ENCODE data around the gene PNPLA7. TPM values are rescaled to one million over a fixed set of nuclear protein-coding genes. Genes with fewer than 3 reads are reported as not detected.

The PNPLA7 gene
- total and polyA plus RNA-seq, 2 donors (not counting 1 experiment from before 2014, with no cell fraction given) = 18.7 to 29.9 TPM

- 98% methylated on average over 12 of the region's 12 CpGs for WGBS (ENCODE audit: insufficient coverage)
- intact Hi-C loops (cut with micrococcal nuclease) = no loop called here
- Histone ChIP-seq H3K36me3 (replicated peaks in 1 of 2; ENCODE audit: control extremely low read depth in 1 of 2, control insufficient read depth in 1 of 2, extremely low read depth in 1 of 2, insufficient read depth in 2 of 2, low read length in 1 of 2) (peaks cover 0 to 7% of the 10 kb centered on the region in 2 experiments), H3K4me3 (ENCODE audit: control extremely low read depth in 1 of 5, extremely low read depth in 1 of 5, insufficient read depth in 1 of 5, low read depth in 2 of 5, low read length in 4 of 5) (no peak overlapping the region), H3K79me2 (ENCODE audit: control insufficient read depth, insufficient read depth, low read length) (no peaks in the 10 kb centered on the region), H3K9ac (ENCODE audit: low read length) (no peak overlapping the region), H3K27me3 (replicated peaks in 1 of 4; ENCODE audit: control extremely low read depth in 1 of 4, control insufficient read depth in 3 of 4, insufficient read depth in 4 of 4, low read length in 3 of 4) (no peaks in the 10 kb centered on the region), H3K4me1 (ENCODE audit: control insufficient read depth in 2 of 2, insufficient read depth in 2 of 2, low read length in 2 of 2) (no peaks in the 10 kb centered on the region), H4K20me1 (ENCODE audit: control insufficient read depth, insufficient read depth, low read length, poor library complexity, severe bottlenecking) (no peaks in the 10 kb centered on the region), H3K27ac (ENCODE audit: low read length in 2 of 2) (no peak overlapping the region), H3K4me2 (replicated peaks; ENCODE audit: low read depth, low read length, poor library complexity, severe bottlenecking) (no peak overlapping the region), H2AFZ (ENCODE audit: insufficient read depth, low read depth, low read length, poor library complexity, severe bottlenecking) (no peak overlapping the region), H3K9me3 (ENCODE audit: control extremely low read depth in 1 of 3, control insufficient read depth in 2 of 3, insufficient read depth in 1 of 3, low read length in 2 of 3) (peaks cover 0 to 74% (median 0%) of the 10 kb centered on the region in 3 donors)
- H3K4me3 Mint-ChIP-seq = no peak overlapping the region
- no peaks in the 10 kb centered on the region for H3K27me3 Mint-ChIP-seq
- H3K9me3 Mint-ChIP-seq (ENCODE audit: insufficient read depth) = no peaks in the 10 kb centered on the region
- no peak for ATAC-seq (ENCODE audit: low read depth)
- H3K4me1 Mint-ChIP-seq = no peaks in the 10 kb centered on the region
- POLR2A ChIA-PET = no interaction called here
- TF ChIP-seq CTCF (IDR thresholded peaks at IDR 0.05) = no peak
- no peak for TF ChIP-seq EZH2 (IDR thresholded peaks at IDR 0.05; ENCODE audit: borderline replicate concordance, insufficient read depth, low read depth, low read length, poor library complexity, severe bottlenecking)
- no peak overlapping the region for H3K27ac Mint-ChIP-seq
- no peak for DNase-seq
- CTCF ChIA-PET = no interaction called here
Measured at GRCh38 chr9:137501457-137501856, 48.7 kb downstream of the PNPLA7 start.

GRCh38 chr9:137500666-137501397 lies 49.4 kb downstream of the PNPLA7 start:
- Histone ChIP-seq H3K27ac (ENCODE audit: low read length in 2 of 2) (no peak overlapping the region), H3K4me3 (ENCODE audit: control extremely low read depth in 1 of 5, extremely low read depth in 1 of 5, insufficient read depth in 1 of 5, low read depth in 2 of 5, low read length in 4 of 5) (no peak overlapping the region), H3K9ac (ENCODE audit: low read length) (no peak overlapping the region), H3K36me3 (replicated peaks in 1 of 2; ENCODE audit: control extremely low read depth in 1 of 2, control insufficient read depth in 1 of 2, extremely low read depth in 1 of 2, insufficient read depth in 2 of 2, low read length in 1 of 2) (peaks cover 0 to 7% of the 10 kb centered on the region in 2 experiments), H3K79me2 (ENCODE audit: control insufficient read depth, insufficient read depth, low read length) (no peaks in the 10 kb centered on the region), H2AFZ (ENCODE audit: insufficient read depth, low read depth, low read length, poor library complexity, severe bottlenecking) (no peak overlapping the region), H3K27me3 (replicated peaks in 1 of 4; ENCODE audit: control extremely low read depth in 1 of 4, control insufficient read depth in 3 of 4, insufficient read depth in 4 of 4, low read length in 3 of 4) (no peaks in the 10 kb centered on the region), H3K4me1 (ENCODE audit: control insufficient read depth in 2 of 2, insufficient read depth in 2 of 2, low read length in 2 of 2) (no peaks in the 10 kb centered on the region), H3K9me3 (ENCODE audit: control extremely low read depth in 1 of 3, control insufficient read depth in 2 of 3, insufficient read depth in 1 of 3, low read length in 2 of 3) (peaks cover 0 to 72% (median 0%) of the 10 kb centered on the region in 3 donors), H3K4me2 (replicated peaks; ENCODE audit: low read depth, low read length, poor library complexity, severe bottlenecking) (no peak overlapping the region), H4K20me1 (ENCODE audit: control insufficient read depth, insufficient read depth, low read length, poor library complexity, severe bottlenecking) (no peaks in the 10 kb centered on the region)
- intact Hi-C loops (cut with micrococcal nuclease) = no loop called here
- no peak for TF ChIP-seq CTCF (IDR thresholded peaks at IDR 0.05)
- TF ChIP-seq EZH2 (IDR thresholded peaks at IDR 0.05; ENCODE audit: borderline replicate concordance, insufficient read depth, low read depth, low read length, poor library complexity, severe bottlenecking) = no peak
- DNase-seq = no peak
- no peaks in the 10 kb centered on the region for H3K27me3 Mint-ChIP-seq
- ChIA-PET CTCF (no interaction called here), POLR2A (no interaction called here)
- H3K4me3 Mint-ChIP-seq = no peak overlapping the region
- no peaks in the 10 kb centered on the region for H3K9me3 Mint-ChIP-seq (ENCODE audit: insufficient read depth)
- no peak overlapping the region for H3K27ac Mint-ChIP-seq
- no peaks in the 10 kb centered on the region for H3K4me1 Mint-ChIP-seq
- ATAC-seq (ENCODE audit: low read depth) = no peak
- 81% methylated on average over 45 of the region's 45 CpGs for WGBS (ENCODE audit: insufficient coverage)

Measured in B cell (primary cell).